HG02763 (cell line): ENCODE data around the gene HOXD11.

ENCODE experiments used
- ATAC-seq: cut with Tn5 transposase; IDR thresholded peaks from one replicate; pipeline ENCODE4 v1.9.1; 2021; ENCODE audit warnings: mild to moderate bottlenecking, moderate library complexity; ENCODE audit not compliant: unreplicated experiment

The HOXD11 gene

DNA sequence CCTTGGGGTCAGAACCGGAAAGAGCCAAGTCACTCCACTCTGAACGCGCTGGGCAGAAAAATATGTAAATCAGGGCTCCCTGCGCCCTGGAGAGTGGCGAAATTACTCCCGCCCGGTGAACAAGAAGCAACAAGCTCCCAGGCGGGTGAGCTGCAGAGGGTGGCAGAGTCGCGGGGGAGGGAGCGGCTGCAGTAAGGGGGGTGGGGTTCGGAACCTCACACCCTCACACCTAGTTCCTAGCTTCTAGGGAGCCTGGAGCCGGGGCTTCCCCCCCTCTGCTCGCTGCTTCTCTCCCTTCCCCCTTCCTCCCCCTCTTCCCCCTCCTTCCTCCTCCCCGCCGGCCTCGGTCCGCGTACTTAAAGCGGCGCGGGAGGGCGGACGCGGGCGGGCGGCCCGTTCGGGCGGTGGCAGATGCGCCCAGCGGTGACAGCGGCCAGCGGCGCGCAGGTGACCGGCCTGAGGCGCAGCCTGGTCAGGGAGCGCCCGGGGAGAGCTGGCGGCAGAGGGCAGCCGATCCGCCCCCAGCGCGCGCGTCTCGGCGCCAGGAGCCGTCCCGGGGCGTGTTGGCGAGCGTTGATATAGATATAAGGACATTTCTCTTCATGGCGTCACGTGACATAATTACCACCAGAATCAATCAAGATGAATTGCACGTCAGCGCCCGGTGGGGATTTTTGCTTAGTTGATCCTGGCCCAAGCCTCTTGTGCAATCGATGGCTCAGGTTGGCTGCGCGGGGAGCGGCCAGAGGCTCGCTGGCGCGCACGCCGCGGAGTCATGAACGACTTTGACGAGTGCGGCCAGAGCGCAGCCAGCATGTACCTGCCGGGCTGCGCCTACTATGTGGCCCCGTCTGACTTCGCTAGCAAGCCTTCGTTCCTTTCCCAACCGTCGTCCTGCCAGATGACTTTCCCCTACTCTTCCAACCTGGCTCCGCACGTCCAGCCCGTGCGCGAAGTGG, at the start of gene HOXD11:
TSS of gene HOXD11 (plus strand) at position 700 of the 959 bp plus-strand sequence. CDS start at position 776, 76 bp downstream.
- ATAC-seq: no peak

- ATAC-seq: no peak
Measured at GRCh38 chr2:176063958-176064357, 43.1 kb upstream of the HOXD11 start.

- no peak for ATAC-seq
Measured at GRCh38 chr2:176066645-176067588, 40.2 kb upstream of the HOXD11 start.

DNA sequence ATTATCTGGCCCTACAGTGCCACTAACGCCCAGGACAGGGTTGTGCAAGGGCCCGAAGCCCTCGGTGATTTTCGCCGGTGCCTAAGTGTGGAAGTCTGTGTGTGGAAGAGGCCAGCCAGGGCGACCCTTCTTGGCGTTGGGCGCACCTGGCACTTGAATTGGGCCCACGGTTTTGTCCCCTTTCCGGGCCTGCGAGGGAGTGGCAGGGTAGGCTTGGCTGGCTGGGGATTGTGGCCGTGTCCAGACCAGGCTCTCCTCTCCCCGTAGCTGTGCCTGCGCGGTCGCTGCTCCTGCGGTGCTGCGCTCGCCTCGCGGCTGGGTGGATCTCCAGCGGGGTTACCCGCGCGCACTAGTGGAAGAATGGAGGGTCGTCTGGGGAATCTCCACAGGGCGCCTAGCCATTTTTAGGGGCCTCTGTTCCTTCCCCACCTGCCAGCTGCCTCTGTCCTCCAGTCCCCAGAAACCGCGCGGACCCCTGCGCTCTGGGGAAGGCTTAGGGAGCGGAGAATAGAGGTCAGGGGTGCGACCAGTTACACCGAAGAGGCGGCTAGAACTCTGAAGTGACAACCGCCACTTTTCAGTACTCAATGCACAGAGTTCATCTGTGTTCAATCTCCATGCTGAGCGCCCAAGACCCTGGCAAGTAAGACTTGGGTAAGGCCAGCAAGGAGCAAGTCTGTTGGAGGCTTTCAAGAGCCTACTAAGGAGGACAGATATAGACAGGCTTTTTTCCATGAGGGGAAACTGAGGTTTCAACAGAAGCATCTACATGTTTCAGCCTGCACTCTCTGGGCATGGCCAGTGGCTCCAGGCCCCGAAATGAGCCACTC, 39.3 kb upstream of the HOXD11 start:
- no peak for ATAC-seq

DNA sequence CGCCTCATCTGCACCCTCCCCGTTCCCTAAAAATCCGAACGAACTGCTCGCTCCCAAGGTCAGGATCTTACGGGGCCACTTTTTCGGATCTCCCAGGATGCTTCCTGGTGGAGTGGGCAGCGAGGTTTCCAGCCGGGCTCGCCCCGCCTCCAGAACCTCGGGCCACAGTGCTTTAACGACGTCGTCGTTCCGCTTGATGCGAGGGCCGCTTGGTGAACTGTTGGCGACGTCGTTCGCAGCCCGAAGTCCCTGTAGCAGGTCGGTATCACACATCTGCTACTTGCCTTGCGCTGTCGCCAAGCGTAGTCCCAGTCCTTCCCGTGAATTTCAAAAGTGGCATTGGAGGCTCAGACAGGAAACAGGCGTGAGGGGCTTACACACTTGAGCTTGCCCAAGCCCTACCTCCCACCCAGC, 38.7 kb upstream of the HOXD11 start:
- no peak for ATAC-seq

DNA sequence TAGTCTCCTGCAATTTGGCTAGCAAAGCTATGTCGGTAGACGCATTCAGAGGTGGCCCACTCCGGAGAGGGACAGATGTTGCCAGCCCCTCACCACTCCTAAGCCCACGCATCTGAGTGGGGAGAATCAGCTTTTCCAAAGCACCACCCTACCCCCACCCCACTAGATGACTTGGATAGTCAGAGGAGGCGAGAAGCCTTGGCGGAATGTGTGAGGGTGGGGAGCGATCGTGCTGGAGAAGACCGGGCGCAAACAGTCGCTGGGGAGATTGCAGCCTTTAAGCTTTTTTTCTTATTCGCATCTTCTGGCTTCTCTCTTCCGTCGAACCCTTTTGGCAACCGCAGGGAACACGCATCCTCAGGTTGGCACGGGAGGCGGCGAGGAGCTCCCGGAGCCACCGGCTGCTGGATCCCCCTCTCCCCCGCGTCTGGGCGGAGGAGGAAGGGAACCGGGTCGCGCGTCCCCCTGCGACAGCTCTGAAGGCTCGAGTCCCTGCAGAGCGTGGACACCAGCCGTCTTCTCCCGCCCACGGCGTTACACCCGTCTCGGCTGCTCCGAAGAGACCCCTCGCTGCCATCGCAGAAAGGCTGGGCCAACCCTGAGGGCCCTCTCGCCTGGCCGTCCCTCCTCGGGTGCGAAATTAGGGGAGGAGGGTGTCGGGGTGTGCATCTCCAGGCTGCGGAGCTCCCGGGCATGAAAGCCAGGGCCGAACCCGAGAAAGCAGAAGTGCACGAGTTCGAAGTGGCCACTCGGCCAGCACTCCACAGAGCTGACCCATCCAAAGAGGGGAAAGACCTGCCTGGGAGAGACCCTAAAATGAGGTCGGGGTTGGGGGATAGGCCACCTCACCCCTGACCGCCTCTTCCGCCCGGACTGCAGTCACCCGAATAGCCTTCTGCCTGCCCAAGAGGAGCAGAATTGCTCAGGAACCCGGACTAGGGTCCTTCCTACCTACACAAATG, 35.5 kb upstream of the HOXD11 start:
- no peak for ATAC-seq

GRCh38 chr2:176072292-176072669, 34.8 kb upstream of the HOXD11 start:
- no peak for ATAC-seq

DNA sequence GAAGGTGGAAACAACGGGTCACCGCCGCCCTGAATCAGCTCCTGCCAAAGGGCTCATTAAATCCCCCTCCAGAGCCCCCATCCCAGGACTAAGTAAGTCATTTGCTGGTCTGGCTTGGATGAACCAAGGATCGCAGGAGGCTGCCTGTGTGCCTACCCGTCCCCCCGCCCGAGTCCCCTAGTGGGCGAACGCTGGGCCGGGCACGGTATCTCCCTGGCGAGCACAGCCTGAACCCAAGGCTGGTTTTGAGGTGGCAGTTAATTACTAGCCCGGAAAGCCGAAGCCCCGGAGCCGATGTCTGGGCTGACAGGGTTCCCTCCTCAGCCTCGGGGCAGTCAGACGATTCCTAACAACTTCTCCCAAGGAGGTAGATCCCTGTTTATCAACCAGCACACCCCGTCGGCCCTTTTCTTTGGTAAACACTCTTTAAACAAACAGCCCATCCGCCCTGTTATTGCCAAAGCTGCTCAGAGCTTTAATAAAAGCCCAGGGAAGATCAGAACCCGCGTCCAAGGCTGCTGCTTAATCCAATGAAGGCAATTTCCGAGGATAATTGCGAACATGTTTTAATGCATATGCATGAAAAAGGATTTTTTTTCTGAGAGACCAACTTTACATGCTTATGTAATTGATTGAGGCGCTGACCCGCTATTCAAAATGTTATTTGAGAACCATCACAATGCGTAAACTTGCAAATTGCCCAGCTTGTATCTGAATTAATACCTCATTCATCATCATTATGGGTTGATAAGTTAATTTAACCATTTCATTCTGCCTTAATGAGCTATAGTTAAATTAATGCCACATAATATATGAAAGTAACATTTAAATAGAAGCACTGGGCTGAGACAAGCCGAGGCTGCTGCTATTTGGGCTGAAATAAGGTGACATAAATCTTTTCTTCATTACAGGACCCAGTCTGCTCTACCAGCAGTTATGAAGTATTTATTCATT, 33.9 kb upstream of the HOXD11 start:
- ATAC-seq: no peak

- ATAC-seq: no peak
Measured at GRCh38 chr2:176074919-176075425, 32.1 kb upstream of the HOXD11 start.

GRCh38 chr2:176075481-176075880, 31.6 kb upstream of the HOXD11 start:
- no peak for ATAC-seq

GRCh38 chr2:176076063-176076462, 31.0 kb upstream of the HOXD11 start:
- ATAC-seq: no peak

DNA sequence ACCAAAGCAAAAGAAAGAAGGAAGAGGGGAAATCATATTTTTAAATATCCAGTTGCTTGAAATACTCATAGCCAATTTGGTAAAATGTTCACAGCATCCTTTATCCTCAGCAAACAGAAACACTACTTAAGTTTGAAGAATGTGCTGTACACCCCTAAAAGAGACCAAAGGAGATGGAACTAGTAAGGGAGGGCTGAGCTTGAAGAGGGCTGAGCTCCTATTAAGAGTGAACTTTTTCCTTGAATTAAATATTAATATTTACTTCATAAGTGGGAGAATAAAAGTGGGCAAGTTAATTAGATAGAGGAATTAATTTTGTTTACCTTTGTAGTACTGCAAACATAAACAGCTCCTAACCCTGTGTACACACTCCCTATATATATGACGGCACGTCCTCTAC, 30.3 kb upstream of the HOXD11 start:
- ATAC-seq: no peak

DNA sequence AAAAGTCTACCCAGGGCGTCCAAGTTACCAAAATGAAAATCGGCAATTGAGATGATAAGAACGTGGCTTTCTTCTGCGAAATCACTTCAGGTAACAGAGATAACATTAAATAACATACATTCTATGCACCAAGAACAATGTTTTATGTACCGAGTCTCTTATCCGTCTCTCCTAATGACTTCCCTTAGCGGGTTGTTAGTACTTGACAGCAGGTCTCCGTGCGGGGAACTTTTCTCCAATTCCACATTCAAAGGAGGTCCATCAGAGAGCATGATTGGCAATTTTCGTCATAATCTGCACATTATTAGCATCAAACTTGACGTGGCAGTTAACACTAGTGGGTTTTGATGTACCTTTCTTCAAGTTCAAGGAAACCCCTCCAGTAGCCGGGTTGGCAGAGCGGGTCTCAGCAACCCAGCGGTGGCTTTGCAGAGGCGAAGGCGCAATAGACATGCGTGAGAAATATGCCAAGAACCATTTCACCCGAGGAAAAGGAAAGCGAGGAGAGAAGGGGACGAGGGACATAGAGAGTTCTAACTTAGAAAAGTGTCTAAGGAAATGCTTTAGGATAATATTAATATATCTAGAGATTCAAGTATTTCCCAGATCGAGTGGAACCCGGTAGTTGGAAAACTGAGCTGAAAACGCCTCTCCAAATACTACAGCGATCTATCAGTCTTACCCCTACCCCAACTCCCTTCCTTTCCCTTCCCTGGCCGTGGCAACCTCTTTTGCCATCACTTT, 28.4 kb upstream of the HOXD11 start:
- no peak for ATAC-seq

GRCh38 chr2:176079285-176079830, 27.7 kb upstream of the HOXD11 start:
- no peak for ATAC-seq

DNA sequence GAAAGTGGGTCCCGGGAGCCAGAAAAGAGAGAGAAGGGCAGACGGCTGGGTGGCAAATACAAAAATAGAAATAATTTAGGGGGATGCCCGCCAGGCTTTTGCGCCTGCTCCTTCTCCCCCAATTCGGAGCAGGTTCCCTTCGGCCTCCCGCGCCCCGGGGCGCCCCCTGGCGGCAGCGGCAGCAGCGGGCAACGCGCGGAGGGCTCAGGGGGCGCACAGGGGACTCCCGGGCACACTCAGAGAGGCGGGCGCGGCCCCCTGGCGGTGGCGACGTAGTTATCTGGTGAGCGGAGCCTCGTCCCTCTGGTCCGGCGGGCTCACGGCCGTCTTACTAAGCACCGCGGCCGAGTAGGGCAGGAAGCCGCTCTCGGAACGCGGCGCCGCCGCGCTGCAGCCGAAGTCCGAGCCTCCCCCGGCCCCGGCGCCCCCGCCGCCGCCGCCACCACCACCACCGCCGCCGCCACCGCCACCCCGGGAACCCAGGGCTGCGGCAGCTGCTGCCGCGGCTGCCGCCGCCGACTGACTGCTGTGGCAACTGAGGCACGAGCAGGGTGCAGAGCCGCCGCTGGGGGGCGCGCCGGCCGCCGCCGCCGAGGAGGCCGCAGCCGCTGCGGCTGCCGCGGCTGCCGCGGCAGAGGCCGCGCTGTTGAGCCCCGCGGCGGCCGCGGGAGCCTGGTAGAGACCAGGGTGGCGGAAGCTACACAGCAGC, 27.1 kb upstream of the HOXD11 start:
- no peak for ATAC-seq

DNA sequence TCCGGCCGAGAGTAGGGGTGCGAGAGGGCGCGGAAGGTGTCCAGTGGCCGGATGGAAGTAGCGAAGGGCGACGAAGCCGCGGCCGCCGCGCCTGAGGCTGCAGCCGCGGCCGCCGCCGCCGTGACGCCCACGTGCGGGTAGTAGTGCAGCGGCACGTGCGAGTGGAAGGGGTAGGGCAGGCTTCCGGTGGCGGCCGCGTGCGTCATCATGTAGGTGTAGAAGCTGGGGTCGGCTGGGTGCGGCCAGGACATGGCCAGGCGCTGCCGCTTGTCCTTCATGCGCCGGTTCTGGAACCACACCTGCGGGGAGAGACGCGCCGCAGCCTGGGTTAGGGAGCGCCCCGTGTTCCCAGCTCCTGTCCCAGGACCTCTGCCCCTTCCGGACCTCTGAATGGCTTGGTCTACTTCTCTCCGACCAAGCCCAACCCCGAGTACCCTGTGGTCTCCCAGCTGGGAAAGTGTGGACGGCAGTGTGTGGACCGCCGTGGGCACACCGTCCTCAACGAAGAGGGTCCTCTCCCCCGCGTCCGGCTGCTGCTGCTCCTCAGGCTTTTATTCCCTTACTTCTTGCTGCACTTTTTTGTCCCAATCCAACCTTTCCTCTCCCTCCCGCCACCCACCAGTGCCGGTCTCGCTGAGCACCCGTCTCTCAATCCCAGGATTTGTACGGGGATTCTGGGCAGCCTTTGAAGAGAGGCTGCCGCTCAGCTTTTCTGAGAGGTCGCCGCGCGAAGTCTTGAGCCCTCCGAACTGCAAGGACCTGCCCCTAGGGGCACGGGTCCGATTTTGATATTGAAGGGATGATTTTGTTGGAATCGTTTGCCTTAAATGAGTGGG, 26.3 kb upstream of the HOXD11 start:
- ATAC-seq: no peak
